Aortic smooth muscle cell (primary cell): ENCODE measurements around the gene NUDT12. TPM values are rescaled to one million over a fixed set of nuclear protein-coding genes. Genes with fewer than 3 reads are reported as not detected.

ENCODE experiments used
- total RNA-seq: library from RNA; depleted of rRNA; stranded (reverse); fragments of >200 nt; gene quantifications from 2 replicates; pipeline ENCODE4 v1.2.3, GENCODE V29; 2014

Gene NUDT12
- total RNA-seq: 14.1 and 15.6 TPM in 2 replicates

GRCh38 chr5:103562453-103563157 is at the start of gene NUDT12:
NUDT12 (minus strand) TSS chr5:103562789; CDS start chr5:103560248, 2,541 bp downstream.

